K562 (cell line): ENCODE data around the gene PGPEP1. TPM values are rescaled to one million over a fixed set of nuclear protein-coding genes. Genes with fewer than 3 reads are reported as not detected.

Source experiments
- CBX2 ChIP-seq: fragments of 200-600 bp; sonication (generic); IDR thresholded peaks from one replicate; pipeline ENCODE4 v1.6.1; 2012; ENCODE audit warnings: mild to moderate bottlenecking, low read length, inconsistent platforms; ENCODE audit not compliant: insufficient read depth, poor library complexity, severe bottlenecking
- GABPB2 ChIP-seq: fragments of 250-450 bp; sonication (Bioruptor Pico); conservative IDR thresholded peaks from 2 replicates; pipeline ENCODE4 v1.5.1; 2021; ENCODE audit warnings: mild to moderate bottlenecking
- GTF2B ChIP-seq: IDR thresholded peaks from 2 replicates; pipeline ENCODE4 v1.6.1; 2011; ENCODE audit not compliant: insufficient read length; ENCODE audit errors: extremely low read depth
- HNRNPH1 ChIP-seq: fragments of 200-400 bp; formaldehyde crosslinking; optimal IDR thresholded peaks from 2 replicates; pipeline ENCODE3; 2017; ENCODE audit warnings: low read depth, mild to moderate bottlenecking, low read length, moderate library complexity
- HNRNPUL1 ChIP-seq: fragments of 200-400 bp; formaldehyde crosslinking; IDR thresholded peaks from 2 replicates; pipeline ENCODE4 v1.6.1; 2017; ENCODE audit warnings: low read length
- IRF1 ChIP-seq: sonication (generic); formaldehyde crosslinking; IDR thresholded peaks from 2 replicates; pipeline ENCODE4 v1.8.0; 2022; ENCODE audit warnings: missing genetic modification reagents, mild to moderate bottlenecking, borderline replicate concordance
- IRF9 ChIP-seq: fragments of 450-650 bp; IDR thresholded peaks from 2 replicates; pipeline ENCODE4 v1.6.1; 2016; ENCODE audit warnings: missing biosample characterization, missing genetic modification characterization
- MCM5 ChIP-seq: fragments of 450-650 bp; IDR thresholded peaks from 2 replicates; pipeline ENCODE4 v1.6.1; 2016; ENCODE audit warnings: low read depth
- MEF2A ChIP-seq: IDR thresholded peaks from 2 replicates; pipeline ENCODE4 v1.6.1; 2011; ENCODE audit warnings: low read depth, mild to moderate bottlenecking, low read length, moderate library complexity; ENCODE audit not compliant: control insufficient read depth
- NCOA2 ChIP-seq, 2 experiments: fragments of 450-650 bp; IDR thresholded peaks; 2 replicates each; pipeline ENCODE4 v1.6.1; 2018; ENCODE audit warnings: mild to moderate bottlenecking in 2 of 2, moderate library complexity in 1 of 2; ENCODE audit not compliant: partially characterized antibody in 2 of 2
- NONO ChIP-seq, 2 experiments: fragments of 200-400 bp in 1 of 2; fragments of 450-650 bp in 1 of 2; formaldehyde crosslinking in 1 of 2; IDR thresholded peaks; 2 replicates each; pipeline ENCODE4 v1.6.1; 2017; ENCODE audit warnings: low read depth in 2 of 2, mild to moderate bottlenecking in 2 of 2, moderate library complexity in 2 of 2, low read length in 1 of 2
- RAD21 ChIP-seq, 2 experiments: fragments of 250-450 bp in 1 of 2; fragments of 450-650 bp in 1 of 2; sonication (Bioruptor Pico) in 1 of 2; formaldehyde crosslinking in 1 of 2; IDR thresholded peaks in 1 of 2; conservative IDR thresholded peaks in 1 of 2; 2 replicates each; pipeline versions ENCODE4 v1.4.0 to v1.8.0; 2020 to 2022; ENCODE audit warnings: mild to moderate bottlenecking in 2 of 2, moderate library complexity in 1 of 2
- SFPQ ChIP-seq: fragments of 200-400 bp; formaldehyde crosslinking; IDR thresholded peaks from 2 replicates; pipeline ENCODE4 v1.6.1; 2017; ENCODE audit warnings: mild to moderate bottlenecking, low read depth, low read length, moderate library complexity
- SREBF1 ChIP-seq: fragments of 150-350 bp; IDR thresholded peaks from 2 replicates; pipeline ENCODE4 v1.6.1; 2014; ENCODE audit warnings: antibody characterized with exemption, low read depth, low read length, borderline replicate concordance
- TRIM28 ChIP-seq: fragments of 450-650 bp; IDR thresholded peaks from 2 replicates; pipeline ENCODE4 v1.6.1; 2017
- VEZF1 ChIP-seq: fragments of 200-800 bp; sonication (Bioruptor generic); IDR thresholded peaks from 2 replicates; pipeline ENCODE4 v1.6.1; 2017; ENCODE audit warnings: missing genetic modification characterization, missing compliant biosample characterization
- ZBTB9 ChIP-seq: fragments of 450-650 bp; formaldehyde crosslinking; IDR thresholded peaks from 2 replicates; pipeline ENCODE4 v1.4.0; 2020; ENCODE audit warnings: mild to moderate bottlenecking, moderate library complexity
- ZNF586 ChIP-seq: fragments of 450-650 bp; formaldehyde crosslinking; conservative IDR thresholded peaks from 2 replicates; pipeline ENCODE4 v1.4.0; 2020; ENCODE audit warnings: mild to moderate bottlenecking, moderate library complexity
- polyA plus RNA-seq, 8 experiments: library from polyadenylated mRNA; depleted of rRNA in 4 of 8; stranded (reverse) in 5 of 8; unstranded in 3 of 8; fragments of >200 nt; fragmentation: Nextera tagmentation in 2 of 8; fragmentation: Illumina TruSeq in 1 of 8; extraction: Ambion mirVana in 2 of 8; extraction: Trizol in 1 of 8; gene quantifications; 2 replicates each; pipeline versions ENCODE4 v1.2.1 to v1.2.3, GENCODE V29; 2011 to 2014; ENCODE audit warnings: inconsistent platforms in 1 of 8, missing spikeins in 1 of 8
- total RNA-seq, 7 experiments: library from RNA; depleted of rRNA in 6 of 7; stranded (reverse); fragments of >200 nt in 6 of 7; fragmentation: Illumina TruSeq in 2 of 7; extraction: Trizol in 2 of 7; gene quantifications; 2 replicates each; pipeline versions ENCODE4 v1.2.1 to v1.2.3, GENCODE V29; 2011 to 2021; ENCODE audit warnings: low replicate concordance in 1 of 7

Gene PGPEP1
- total and polyA plus RNA-seq, 9 of the 15 experiments (the other 6 are each of a cell fraction or from before 2014, with no cell fraction given) = 10.0 to 69.6 (median 33.5) TPM

- no peak for TF ChIP-seq SFPQ
- TF ChIP-seq GABPB2 (CRISPR knock-in tag) = peak; percentile 59; the same call in 1 of the 2 replicates
- TF ChIP-seq VEZF1 = peak; percentile 97
- TF ChIP-seq HNRNPUL1 = no peak
- TF ChIP-seq HNRNPH1 = no peak
- TF ChIP-seq MCM5 = no peak
- no peak for TF ChIP-seq NCOA2 (IDR thresholded peaks at IDR 0.05; ENCODE audit: partially characterized antibody in 2 of 2)
- no peak for TF ChIP-seq ZNF586
- TF ChIP-seq GTF2B = peak; percentile 54
- TF ChIP-seq TRIM28 = peak; percentile 51; the same call in 1 of the 2 replicates
- peak; percentile 60; the same call in 1 of the 2 replicates for TF ChIP-seq ZBTB9 (CRISPR knock-in tag)
- TF ChIP-seq RAD21 (CRISPR knock-in tag; conservative IDR thresholded peaks at IDR 0.05 in 1 of 2, IDR thresholded peaks at IDR 0.05 in 1 of 2) = peak; percentile 73 to 79
- no peak for TF ChIP-seq CBX2
- peak; percentile 91 to 98 for TF ChIP-seq NONO (IDR thresholded peaks at IDR 0.05; ENCODE audit: low read depth in 2 of 2, low read length in 1 of 2)
- peak; percentile 68; the same call in 1 of the 2 replicates for TF ChIP-seq SREBF1
- TF ChIP-seq MEF2A = 0 out of 2 replicates have a peak, but pooled peaks have one; percentile 24
- no peak for TF ChIP-seq IRF9 (tag)
- TF ChIP-seq IRF1 = no peak
Observed at GRCh38 chr19:18385675-18386542, 45.5 kb downstream of the PGPEP1 start, which contains the start of gene GDF15 (continued).
